ENCODE results near the gene MUC2.

DNA sequence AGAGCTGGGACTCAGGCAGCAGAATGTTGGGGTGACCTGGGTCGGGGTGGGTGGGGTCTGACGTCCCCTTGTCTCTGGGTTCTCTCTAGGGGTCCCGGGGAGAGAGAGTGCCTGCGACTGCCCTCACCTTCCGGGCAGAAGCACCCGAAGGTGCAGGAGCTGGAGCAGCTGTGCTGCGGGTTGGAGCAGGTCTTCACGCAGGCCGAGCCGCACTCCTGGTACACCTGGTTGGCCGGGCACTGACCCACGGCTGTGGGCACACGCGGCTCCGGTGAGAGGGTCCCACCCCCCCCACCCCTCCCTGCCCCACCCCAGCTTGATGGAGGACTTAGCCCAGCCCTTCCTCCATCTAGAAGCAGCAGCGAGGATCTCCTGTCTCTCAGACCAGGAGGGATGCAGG is 44.6 kb upstream of the MUC2 start:
- TF ChIP-seq, protein P1, sequence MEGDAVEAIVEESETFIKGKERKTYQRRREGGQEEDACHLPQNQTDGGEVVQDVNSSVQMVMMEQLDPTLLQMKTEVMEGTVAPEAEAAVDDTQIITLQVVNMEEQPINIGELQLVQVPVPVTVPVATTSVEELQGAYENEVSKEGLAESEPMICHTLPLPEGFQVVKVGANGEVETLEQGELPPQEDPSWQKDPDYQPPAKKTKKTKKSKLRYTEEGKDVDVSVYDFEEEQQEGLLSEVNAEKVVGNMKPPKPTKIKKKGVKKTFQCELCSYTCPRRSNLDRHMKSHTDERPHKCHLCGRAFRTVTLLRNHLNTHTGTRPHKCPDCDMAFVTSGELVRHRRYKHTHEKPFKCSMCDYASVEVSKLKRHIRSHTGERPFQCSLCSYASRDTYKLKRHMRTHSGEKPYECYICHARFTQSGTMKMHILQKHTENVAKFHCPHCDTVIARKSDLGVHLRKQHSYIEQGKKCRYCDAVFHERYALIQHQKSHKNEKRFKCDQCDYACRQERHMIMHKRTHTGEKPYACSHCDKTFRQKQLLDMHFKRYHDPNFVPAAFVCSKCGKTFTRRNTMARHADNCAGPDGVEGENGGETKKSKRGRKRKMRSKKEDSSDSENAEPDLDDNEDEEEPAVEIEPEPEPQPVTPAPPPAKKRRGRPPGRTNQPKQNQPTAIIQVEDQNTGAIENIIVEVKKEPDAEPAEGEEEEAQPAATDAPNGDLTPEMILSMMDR (conservative IDR thresholded peaks at IDR 0.05), result no peak
- TF ChIP-seq ZFX (IDR thresholded peaks at IDR 0.05), result no peak

Data from C4-2B (cell line).